ENCODE data around the gene ABCC8.

The ABCC8 gene

DNA sequence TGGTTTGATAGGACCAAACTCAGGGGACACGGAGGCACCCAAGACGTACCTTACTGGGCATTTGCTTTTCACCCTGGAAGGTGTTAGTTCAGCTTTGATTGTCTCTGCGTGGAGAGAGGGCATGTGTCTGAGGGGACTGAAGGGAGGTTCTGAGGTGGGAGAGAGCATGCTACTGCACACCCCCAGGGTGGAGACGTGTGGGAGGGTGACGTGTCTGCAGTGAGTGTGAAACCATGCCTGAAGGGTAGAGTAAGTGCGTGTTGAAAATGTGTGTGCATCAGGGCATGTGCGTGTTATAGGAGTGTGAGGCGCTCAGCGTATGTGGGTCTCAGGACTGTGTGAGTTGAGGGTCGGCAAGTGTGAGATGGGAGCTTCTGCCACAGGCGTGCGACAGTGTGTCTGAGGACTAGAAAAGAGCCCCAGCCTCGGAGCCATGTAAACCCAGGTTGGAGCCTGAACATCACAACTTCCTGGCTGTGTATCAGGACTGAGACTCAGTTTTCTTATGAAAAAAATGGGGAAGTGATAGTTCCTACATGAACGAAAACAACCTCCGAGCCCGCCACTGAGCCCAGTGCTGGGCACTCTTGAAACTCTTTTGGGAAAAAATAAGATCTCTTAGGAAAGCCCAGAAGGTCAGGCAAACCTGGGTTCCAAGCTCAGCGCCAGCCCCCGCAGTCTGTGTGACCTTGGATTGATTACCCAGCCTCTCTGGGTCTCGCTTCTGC lies 76.4 kb downstream of the ABCC8 start:
- no peak for DNase-seq (ENCODE audit: extremely low read depth, low read depth)
- H3K4me3 ChIP-seq (replicated peaks; ENCODE audit: low read depth, low read length): no peak overlapping the region
- no peak for TF ChIP-seq CTCF (IDR thresholded peaks at IDR 0.05; ENCODE audit: low read depth, low read length, missing control alignments)

- DNase-seq (ENCODE audit: extremely low read depth, low read depth): no peak
- H3K4me3 ChIP-seq (replicated peaks; ENCODE audit: low read depth, low read length): no peak overlapping the region
- no peak for TF ChIP-seq CTCF (IDR thresholded peaks at IDR 0.05; ENCODE audit: low read depth, low read length, missing control alignments)
Measured at GRCh38 chr11:17399236-17399635, 77.4 kb downstream of the ABCC8 start.

DNA sequence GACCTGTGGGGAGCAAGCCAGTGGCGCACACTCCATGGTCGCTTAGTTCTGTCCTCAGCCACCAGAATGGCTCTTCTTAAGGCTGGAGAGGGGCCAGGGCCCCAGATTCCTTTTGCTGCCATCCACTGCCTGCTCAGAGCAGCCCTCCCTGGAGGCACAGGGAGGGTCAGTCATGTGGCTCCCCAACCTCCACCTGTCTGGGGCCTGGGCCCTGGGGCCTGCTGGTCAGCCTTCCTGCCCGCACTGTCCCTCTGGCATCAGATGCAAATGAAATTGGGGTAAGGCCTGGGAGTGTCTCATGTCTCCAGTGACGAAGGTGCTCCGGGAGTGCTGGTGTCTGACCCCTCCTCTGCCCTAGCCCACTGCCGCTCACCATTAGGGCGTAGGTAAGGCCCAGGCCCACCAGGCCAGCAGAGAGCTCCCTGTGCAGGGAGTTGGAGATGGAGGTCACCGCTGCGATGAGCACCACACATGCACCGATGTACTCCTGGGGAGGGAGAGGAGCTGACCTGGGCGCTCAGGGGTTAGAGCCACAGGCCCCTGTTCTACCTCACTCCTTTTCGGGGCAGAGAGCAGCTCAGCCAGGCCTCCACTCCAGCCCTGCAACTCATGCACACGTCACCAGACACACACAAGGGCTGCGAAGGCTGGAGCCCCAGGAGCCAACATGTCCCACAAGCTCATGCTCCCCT lies 79.2 kb downstream of the ABCC8 start:
- TF ChIP-seq CTCF (IDR thresholded peaks at IDR 0.05; ENCODE audit: low read depth, low read length, missing control alignments): no peak
- no peak overlapping the region for H3K4me3 ChIP-seq (replicated peaks; ENCODE audit: low read depth, low read length)
- DNase-seq (ENCODE audit: extremely low read depth, low read depth): no peak

- DNase-seq (ENCODE audit: extremely low read depth, low read depth): no peak
- TF ChIP-seq CTCF (IDR thresholded peaks at IDR 0.05; ENCODE audit: low read depth, low read length, missing control alignments): no peak
Measured at GRCh38 chr11:17396598-17397310, 79.9 kb downstream of the ABCC8 start.

DNA sequence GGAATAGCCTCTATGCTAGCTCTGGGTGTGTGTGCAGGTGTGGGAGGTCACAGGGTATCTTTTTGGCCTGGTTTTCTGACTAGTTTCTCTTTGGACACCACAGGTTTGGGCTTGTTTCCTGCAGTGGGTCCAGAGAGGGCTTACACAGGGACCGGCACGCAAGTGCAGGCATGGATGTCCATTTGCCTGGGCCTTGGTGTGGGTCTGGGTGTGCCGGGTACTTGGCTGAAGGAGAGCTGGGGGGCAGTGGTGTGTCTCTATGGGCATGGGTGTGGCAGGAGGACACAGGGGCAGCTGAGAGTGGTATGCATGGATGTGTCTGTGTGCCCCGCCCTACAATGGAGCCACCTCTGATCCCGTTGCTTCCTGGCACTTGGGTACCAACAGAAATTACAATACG lies 80.7 kb downstream of the ABCC8 start:
- TF ChIP-seq CTCF (IDR thresholded peaks at IDR 0.05; ENCODE audit: low read depth, low read length, missing control alignments): no peak
- DNase-seq (ENCODE audit: extremely low read depth, low read depth): no peak
- no peak overlapping the region for H3K4me3 ChIP-seq (replicated peaks; ENCODE audit: low read depth, low read length)

More at GRCh38 chr11:17396598-17397310, 79.9 kb downstream of the ABCC8 start:
- H3K4me3 ChIP-seq (replicated peaks; ENCODE audit: low read depth, low read length): no peak overlapping the region

DNA sequence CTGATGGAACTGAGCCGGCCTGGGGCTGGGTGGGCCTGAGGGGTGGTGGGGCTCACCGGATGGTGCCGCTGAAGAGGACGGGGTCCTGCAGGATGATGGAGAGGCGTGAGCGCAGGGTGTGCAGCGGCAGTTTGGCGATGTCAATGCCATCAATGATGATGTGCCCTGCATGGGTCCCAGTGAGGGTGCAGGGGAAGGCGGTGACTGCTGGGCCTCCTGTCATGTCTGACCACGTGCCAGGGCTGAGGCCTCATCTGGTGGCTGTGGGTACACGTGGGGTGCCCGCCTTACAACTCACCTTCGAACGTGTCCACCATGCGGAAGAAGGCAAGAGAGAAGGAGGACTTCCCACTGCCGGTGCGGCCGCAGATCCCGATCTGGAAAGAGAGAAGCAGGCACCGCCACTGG lies 81.1 kb downstream of the ABCC8 start:
- no peak for DNase-seq (ENCODE audit: extremely low read depth, low read depth)
- TF ChIP-seq CTCF (IDR thresholded peaks at IDR 0.05; ENCODE audit: low read depth, low read length, missing control alignments): no peak
- H3K4me3 ChIP-seq (replicated peaks; ENCODE audit: low read depth, low read length): no peak overlapping the region
